HepG2 (cell line): ENCODE measurements around the gene LMNA. TPM values are rescaled to one million over a fixed set of nuclear protein-coding genes. Genes with fewer than 3 reads are reported as not detected.

Experiments
- ATF7 ChIP-seq, 2 experiments: fragments of 450-650 bp in 1 of 2; sonication (generic) in 1 of 2; formaldehyde crosslinking in 1 of 2; IDR thresholded peaks; 2 replicates each; pipeline versions ENCODE4 v1.4.0 to v1.6.1; 2016 to 2020; ENCODE audit warnings: antibody characterized with exemption in 1 of 2, mild to moderate bottlenecking in 1 of 2, missing genetic modification reagents in 1 of 2
- ELF4 ChIP-seq: sonication (generic); formaldehyde crosslinking; IDR thresholded peaks from 2 replicates; pipeline ENCODE4 v1.5.0; 2020; ENCODE audit warnings: missing genetic modification reagents, mild to moderate bottlenecking, moderate library complexity, borderline replicate concordance
- ESRRA ChIP-seq: sonication (generic); formaldehyde crosslinking; IDR thresholded peaks from 2 replicates; pipeline ENCODE4 v1.5.1; 2020; ENCODE audit warnings: mild to moderate bottlenecking, low read depth, missing genetic modification reagents
- MTF1 ChIP-seq: sonication (generic); formaldehyde crosslinking; IDR thresholded peaks from 2 replicates; pipeline ENCODE4 v1.5.0; 2020; ENCODE audit warnings: missing genetic modification reagents
- MYNN ChIP-seq: sonication (generic); formaldehyde crosslinking; IDR thresholded peaks from 2 replicates; pipeline ENCODE4 v1.4.0; 2020; ENCODE audit warnings: mild to moderate bottlenecking, low read depth, missing genetic modification reagents
- NFKB2 ChIP-seq: sonication (generic); formaldehyde crosslinking; IDR thresholded peaks from 2 replicates; pipeline ENCODE4 v1.4.0; 2020; ENCODE audit warnings: missing genetic modification reagents, borderline replicate concordance
- PHF21A ChIP-seq: sonication (generic); formaldehyde crosslinking; IDR thresholded peaks from 2 replicates; pipeline ENCODE4 v1.5.0; 2020; ENCODE audit warnings: mild to moderate bottlenecking, missing genetic modification reagents
- PRDM10 ChIP-seq: sonication (generic); formaldehyde crosslinking; IDR thresholded peaks from 2 replicates; pipeline ENCODE4 v1.4.0; 2020; ENCODE audit warnings: low read depth, missing genetic modification reagents
- RELA ChIP-seq: sonication (generic); formaldehyde crosslinking; IDR thresholded peaks from 2 replicates; pipeline ENCODE4 v1.4.0; 2020; ENCODE audit warnings: missing genetic modification reagents
- RNF2 ChIP-seq: fragments of 450-650 bp; conservative IDR thresholded peaks from 2 replicates; pipeline ENCODE4 v1.6.1; 2016; ENCODE audit warnings: low read depth
- SIX4 ChIP-seq: sonication (generic); formaldehyde crosslinking; IDR thresholded peaks from 2 replicates; pipeline ENCODE4 v1.4.0; 2020; ENCODE audit warnings: missing genetic modification reagents
- ZBTB38 ChIP-seq: sonication (generic); formaldehyde crosslinking; IDR thresholded peaks from 2 replicates; pipeline ENCODE4 v1.5.1; 2020; ENCODE audit warnings: mild to moderate bottlenecking, missing genetic modification reagents
- ZFX ChIP-seq: sonication (generic); formaldehyde crosslinking; IDR thresholded peaks from 2 replicates; pipeline ENCODE4 v1.4.0; 2020; ENCODE audit warnings: mild to moderate bottlenecking, low read depth, missing genetic modification reagents, moderate library complexity
- ZNF101 ChIP-seq: sonication (generic); formaldehyde crosslinking; IDR thresholded peaks from 2 replicates; pipeline ENCODE4 v1.4.0; 2020; ENCODE audit warnings: mild to moderate bottlenecking, low read depth, missing genetic modification reagents, borderline replicate concordance
- ZNF251 ChIP-seq: sonication (generic); formaldehyde crosslinking; IDR thresholded peaks from 2 replicates; pipeline ENCODE4 v1.9.0; 2021; ENCODE audit warnings: mild to moderate bottlenecking, missing genetic modification reagents
- ZNF546 ChIP-seq: sonication (generic); formaldehyde crosslinking; conservative IDR thresholded peaks from 2 replicates; pipeline ENCODE4 v1.8.1; 2023; ENCODE audit warnings: mild to moderate bottlenecking, missing genetic modification reagents
- ZNF605 ChIP-seq: sonication (generic); formaldehyde crosslinking; IDR thresholded peaks from 2 replicates; pipeline ENCODE4 v1.8.0; 2022; ENCODE audit warnings: mild to moderate bottlenecking, missing genetic modification reagents
- ZNF709 ChIP-seq: sonication (generic); formaldehyde crosslinking; IDR thresholded peaks from 2 replicates; pipeline ENCODE4 v1.5.0; 2020; ENCODE audit warnings: mild to moderate bottlenecking, missing genetic modification reagents
- ZNF781 ChIP-seq: sonication (generic); formaldehyde crosslinking; IDR thresholded peaks from 2 replicates; pipeline ENCODE4 v1.5.1; 2020; ENCODE audit warnings: borderline replicate concordance, mild to moderate bottlenecking, missing genetic modification reagents; ENCODE audit errors: not compliant biosample characterization
- ZNF883 ChIP-seq: sonication (generic); formaldehyde crosslinking; IDR thresholded peaks from 2 replicates; pipeline ENCODE4 v1.5.1; 2020; ENCODE audit warnings: mild to moderate bottlenecking, missing genetic modification reagents; ENCODE audit errors: not compliant biosample characterization
- polyA plus RNA-seq, 8 experiments: library from polyadenylated mRNA; depleted of rRNA in 3 of 8; stranded (reverse) in 7 of 8; unstranded in 1 of 8; fragments of >200 nt; fragmentation: Illumina TruSeq in 4 of 8; extraction: Trizol in 4 of 8; gene quantifications; 2 replicates each; pipeline versions ENCODE4 v1.2.1 to v1.2.3, GENCODE V29; 2011 to 2016; ENCODE audit warnings: low read depth in 4 of 8, missing spikeins in 1 of 8, mixed read lengths in 1 of 8; ENCODE audit not compliant: insufficient read depth in 1 of 8
- total RNA-seq, 5 experiments: library from RNA; depleted of rRNA; stranded (reverse); fragments of >200 nt; fragmentation: Illumina TruSeq; extraction: Trizol; gene quantifications; 2 replicates each; pipeline ENCODE4 v1.2.3, GENCODE V29; 2016; ENCODE audit warnings: low read depth in 1 of 5
- TF ChIP-seq, protein P1 (sequence below): sonication (generic); formaldehyde crosslinking; IDR thresholded peaks from 2 replicates; pipeline ENCODE4 v1.9.0; 2021; ENCODE audit warnings: missing genetic modification reagents, mild to moderate bottlenecking, borderline replicate concordance
- TF ChIP-seq, protein P2 (sequence below): sonication (generic); formaldehyde crosslinking; IDR thresholded peaks from 2 replicates; pipeline ENCODE4 v1.4.0; 2020; ENCODE audit warnings: missing genetic modification reagents

LMNA gene
- total and polyA plus RNA-seq, 2 of the 13 experiments (the other 11 are each of a cell fraction or from before 2014, with no cell fraction given), result 107 to 225 TPM

GRCh38 chr1:156082309-156083091 lies 32.0 kb upstream of the LMNA start, which contains the start of gene MEX3A (continued):
- no peak for TF ChIP-seq NFKB2 (CRISPR knock-in tag)
- no peak for TF ChIP-seq ZBTB38 (CRISPR knock-in tag)
- no peak for TF ChIP-seq ZNF781 (CRISPR knock-in tag)
- TF ChIP-seq ESRRA, result 0 out of 2 replicates have a peak, but pooled peaks have one; percentile 33
- no peak for TF ChIP-seq RELA
- TF ChIP-seq ZNF251 (CRISPR knock-in tag), result no peak
- TF ChIP-seq SIX4, result no peak
- TF ChIP-seq, protein P1, sequence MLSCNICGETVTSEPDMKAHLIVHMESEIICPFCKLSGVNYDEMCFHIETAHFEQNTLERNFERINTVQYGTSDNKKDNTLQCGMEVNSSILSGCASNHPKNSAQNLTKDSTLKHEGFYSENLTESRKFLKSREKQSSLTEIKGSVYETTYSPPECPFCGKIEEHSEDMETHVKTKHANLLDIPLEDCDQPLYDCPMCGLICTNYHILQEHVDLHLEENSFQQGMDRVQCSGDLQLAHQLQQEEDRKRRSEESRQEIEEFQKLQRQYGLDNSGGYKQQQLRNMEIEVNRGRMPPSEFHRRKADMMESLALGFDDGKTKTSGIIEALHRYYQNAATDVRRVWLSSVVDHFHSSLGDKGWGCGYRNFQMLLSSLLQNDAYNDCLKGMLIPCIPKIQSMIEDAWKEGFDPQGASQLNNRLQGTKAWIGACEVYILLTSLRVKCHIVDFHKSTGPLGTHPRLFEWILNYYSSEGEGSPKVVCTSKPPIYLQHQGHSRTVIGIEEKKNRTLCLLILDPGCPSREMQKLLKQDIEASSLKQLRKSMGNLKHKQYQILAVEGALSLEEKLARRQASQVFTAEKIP (CRISPR knock-in tag), result no peak
- TF ChIP-seq RNF2, result no peak
- TF ChIP-seq ZNF605 (CRISPR knock-in tag), result peak; percentile 55; the same call in 1 of the 2 replicates
- TF ChIP-seq ZFX (CRISPR knock-in tag), result no peak
- no peak for TF ChIP-seq ZNF546
- TF ChIP-seq PRDM10 (CRISPR knock-in tag), result peak; percentile 94
- peak; percentile 32 for TF ChIP-seq ZNF883 (CRISPR knock-in tag)
- peak; percentile 59; the same call in 1 of the 2 replicates for TF ChIP-seq ELF4 (CRISPR knock-in tag)
- no peak for TF ChIP-seq ZNF709 (CRISPR knock-in tag)
- no peak for TF ChIP-seq ATF7 (IDR thresholded peaks at IDR 0.05)
- TF ChIP-seq ATF7 (CRISPR knock-in tag; IDR thresholded peaks at IDR 0.05), result 0 out of 2 replicates have a peak, but pooled peaks have one; percentile 7
- peak; percentile 73 for TF ChIP-seq PHF21A (CRISPR knock-in tag)
- no peak for TF ChIP-seq ZNF101 (CRISPR knock-in tag)
- no peak for TF ChIP-seq MTF1
- TF ChIP-seq, protein P2, sequence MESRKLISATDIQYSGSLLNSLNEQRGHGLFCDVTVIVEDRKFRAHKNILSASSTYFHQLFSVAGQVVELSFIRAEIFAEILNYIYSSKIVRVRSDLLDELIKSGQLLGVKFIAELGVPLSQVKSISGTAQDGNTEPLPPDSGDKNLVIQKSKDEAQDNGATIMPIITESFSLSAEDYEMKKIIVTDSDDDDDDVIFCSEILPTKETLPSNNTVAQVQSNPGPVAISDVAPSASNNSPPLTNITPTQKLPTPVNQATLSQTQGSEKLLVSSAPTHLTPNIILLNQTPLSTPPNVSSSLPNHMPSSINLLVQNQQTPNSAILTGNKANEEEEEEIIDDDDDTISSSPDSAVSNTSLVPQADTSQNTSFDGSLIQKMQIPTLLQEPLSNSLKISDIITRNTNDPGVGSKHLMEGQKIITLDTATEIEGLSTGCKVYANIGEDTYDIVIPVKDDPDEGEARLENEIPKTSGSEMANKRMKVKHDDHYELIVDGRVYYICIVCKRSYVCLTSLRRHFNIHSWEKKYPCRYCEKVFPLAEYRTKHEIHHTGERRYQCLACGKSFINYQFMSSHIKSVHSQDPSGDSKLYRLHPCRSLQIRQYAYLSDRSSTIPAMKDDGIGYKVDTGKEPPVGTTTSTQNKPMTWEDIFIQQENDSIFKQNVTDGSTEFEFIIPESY, result no peak
- TF ChIP-seq MYNN, result no peak
